GF-D8 (cell line): ENCODE results near the gene C5orf63.
"Not testable (repeated sequence)": the region's sequence is repeated elsewhere in the genome, so short reads cannot be mapped to it uniquely, and the experiment has no call there.

Experiments used
- DNase-seq: peaks from one replicate; lab custom pipeline; 2025; lab: John Stamatoyannopoulos, UW

Gene C5orf63

DNA sequence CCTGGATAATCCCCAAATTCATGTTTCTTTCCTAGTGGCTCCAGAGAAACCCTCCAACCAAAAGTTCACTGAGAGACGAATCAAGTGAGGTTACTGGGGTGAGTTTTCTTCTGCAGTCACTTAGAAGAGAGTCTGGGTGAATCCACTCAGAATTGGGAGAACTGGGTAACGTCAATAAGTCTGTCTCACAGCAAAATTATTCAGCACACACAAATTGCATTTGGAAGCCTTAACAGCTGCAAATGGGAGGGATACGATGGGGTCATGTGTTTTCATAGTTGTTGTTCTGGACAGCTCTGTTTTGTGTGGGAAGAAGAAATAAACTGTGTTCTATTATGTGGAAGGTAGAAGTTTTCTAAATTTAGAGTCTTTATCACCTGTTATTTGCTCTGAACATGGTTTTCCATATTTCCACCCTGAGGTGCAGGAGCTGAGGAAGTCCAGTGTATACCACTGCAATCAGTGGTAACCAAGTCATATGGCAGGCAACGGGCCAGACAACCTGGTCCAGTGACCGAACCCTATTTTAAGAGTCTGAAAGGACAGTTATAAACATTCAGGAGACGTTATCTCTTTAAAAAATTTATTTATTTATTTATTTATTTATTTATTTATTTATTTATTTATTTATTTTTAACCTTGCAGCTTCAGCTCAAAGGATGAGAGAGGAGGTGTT is 64.9 kb downstream of the C5orf63 start:
- no peak for DNase-seq

DNA sequence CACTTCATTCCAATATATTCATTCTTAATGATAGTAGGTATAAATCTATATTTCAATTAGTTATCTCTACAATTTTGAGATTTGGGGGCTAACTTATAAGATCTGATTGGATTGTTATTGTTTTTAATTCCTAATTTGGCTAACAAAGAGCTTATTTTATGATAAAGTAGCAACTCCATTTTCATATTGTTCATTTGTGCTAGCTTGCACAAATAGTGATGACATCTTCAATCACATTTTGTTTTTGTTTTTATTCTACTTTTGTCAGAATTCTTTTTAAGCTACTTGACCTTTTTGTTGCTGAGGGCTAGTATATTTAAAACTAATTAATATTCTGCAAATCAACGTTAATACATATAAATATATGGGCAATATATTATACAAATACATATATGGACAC is 65.8 kb downstream of the C5orf63 start:
- no peak for DNase-seq

DNA sequence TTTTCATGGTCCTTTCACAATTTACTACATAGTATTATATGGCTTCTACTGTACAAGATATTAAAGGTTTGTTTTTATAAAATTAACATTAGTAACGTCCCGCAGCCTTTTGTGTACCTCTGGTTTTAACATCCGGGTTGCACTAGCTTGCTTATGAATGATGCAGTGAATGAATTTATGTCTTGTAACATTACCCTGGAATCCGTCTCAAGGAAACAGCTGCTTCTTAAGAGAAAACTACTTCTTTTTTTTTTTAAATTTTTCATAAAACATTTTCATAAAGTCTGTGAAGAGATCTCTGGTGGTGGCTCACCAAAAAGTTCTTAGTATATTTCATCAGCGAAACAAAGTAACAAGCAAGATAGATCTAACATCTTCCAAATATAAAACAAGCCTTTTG is 66.6 kb downstream of the C5orf63 start:
- DNase-seq, result no peak

DNA sequence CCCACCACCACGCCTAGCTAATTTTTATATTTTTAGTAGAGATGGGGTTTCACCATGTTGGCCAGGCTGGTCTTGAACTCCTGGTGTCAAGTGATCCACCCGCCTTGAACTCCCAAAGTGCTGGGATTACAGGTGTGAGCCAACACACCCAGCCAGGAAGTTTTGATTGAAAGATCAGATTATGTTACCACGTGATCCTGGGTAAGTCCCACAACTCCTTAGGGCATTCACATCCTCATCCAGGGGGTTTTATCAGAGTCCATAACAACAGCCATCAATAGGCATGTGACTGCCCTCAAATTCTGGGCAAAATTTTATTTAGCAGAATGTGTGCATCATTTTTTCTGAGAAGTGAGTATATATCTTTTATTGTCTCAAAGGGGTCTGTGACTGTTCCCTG is 68.0 kb downstream of the C5orf63 start:
- not testable (repeated sequence) for DNase-seq

DNA sequence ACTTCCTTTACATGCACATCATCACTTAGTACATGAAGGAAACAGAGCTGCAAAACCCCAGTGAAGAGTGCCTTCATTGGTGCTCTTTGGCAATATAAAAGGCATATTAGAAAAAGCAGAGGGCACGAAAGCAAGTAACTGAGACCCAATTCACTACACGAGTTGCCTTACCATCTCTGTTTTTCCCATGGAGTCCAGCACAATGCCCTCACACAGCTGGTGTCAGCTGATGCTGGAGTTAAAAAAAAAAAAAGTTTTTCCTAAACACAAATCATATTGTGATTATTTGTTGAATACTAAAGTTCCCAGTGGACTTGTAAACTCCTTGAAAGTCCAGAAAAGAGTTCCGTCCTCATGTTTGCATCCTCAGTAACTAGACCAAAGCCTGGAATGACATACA is 68.6 kb downstream of the C5orf63 start:
- DNase-seq, result no peak

DNA sequence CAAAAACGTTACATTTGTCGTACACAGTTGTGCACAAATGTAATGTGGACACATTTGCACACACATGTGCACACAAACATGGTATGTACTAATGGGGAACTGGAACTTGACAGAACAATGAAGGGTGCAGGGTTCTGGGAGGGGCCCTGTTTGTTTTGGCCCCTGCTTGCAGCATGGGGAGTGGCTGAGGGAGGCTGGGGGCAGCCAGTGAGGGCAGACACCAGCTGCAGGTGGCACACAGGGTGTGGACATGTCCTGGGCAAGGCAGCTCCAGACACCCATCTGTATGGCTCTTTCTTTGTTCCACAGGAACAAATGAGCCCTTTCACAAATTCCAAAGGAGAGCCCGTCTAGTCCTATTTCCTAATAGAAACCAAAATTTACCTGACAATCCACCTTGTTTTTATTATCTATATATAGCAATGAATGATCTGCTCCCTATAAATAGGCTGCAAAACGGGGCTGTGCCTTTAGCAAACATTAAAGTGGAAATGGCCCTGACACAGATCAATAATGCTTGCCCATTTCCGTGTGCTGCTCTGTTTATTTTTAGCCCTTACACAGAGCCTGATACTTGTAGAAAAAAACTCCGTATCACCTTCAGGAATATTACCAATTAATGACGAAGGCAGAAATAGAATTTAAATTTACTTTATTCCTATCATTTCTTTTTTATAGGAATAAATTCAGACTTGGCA is 69.4 kb downstream of the C5orf63 start:
- no peak for DNase-seq

DNA sequence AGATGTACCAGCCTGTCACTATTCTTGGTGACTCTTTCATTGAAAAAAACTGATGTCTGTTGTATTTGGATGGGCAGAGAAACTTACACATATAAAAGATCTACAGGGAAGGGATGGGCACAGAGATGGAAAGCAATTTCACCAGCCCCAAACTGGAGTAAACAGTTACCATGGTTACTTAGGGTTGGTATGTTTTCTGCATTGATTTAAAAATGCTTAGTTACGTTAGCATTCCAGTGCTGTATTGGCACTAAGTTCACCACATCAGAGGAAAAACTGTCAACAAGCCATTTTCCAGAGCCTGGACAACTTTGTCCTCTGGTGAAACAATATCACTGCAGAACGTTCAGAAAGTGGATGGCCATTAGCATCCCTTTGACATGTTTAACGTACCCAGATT is 70.9 kb downstream of the C5orf63 start:
- no peak for DNase-seq

DNA sequence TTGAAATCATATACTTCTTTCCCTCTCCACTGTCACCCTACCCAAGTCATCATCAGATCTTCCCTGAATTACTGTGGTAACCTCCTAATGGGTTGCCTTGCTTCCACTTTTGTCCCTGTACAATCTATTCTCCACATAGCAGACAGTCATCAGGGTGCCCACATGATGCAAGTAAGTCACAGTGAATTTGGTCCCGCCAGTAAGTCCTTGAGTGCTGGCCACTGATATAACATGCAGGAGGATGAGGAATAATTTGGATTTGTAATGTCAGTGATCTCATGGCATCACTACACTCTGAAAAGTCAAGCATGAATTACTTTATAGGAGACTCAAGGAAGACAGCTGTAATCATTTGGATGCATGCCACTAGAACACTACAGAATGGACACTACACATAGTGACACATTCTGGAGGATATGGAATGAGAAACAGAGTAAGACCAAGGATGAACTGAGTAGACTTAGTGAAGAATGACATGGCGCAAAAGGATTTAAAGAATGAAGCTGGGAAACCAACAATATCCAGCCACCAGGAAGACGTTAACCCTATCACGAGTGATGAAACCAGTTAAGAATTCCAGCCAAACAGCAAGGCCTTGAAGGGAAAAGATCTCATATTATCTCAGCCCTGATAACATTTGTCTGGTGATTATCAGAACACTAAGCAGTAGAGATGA is 71.5 kb downstream of the C5orf63 start:
- DNase-seq, result no peak
